Activated CD4-positive, alpha-beta T cell treated with anti-CD3 and anti-CD28 coated beads, Interleukin-2, Interleukin-6, amounts not matched to agents 100 ng/mL and 50 ng/mL, durations not matched to agents 16 hours and 8 hours (primary cell): Measurements from ENCODE around the gene LHX6.
A peak's percentile ranks its signal among the peaks of the same experiment; 100 is the strongest.

Experiments
- DNase-seq: peaks from one replicate; pipeline ENCODE4 v3.0.0-alpha.2; 2020

LHX6 gene

DNA sequence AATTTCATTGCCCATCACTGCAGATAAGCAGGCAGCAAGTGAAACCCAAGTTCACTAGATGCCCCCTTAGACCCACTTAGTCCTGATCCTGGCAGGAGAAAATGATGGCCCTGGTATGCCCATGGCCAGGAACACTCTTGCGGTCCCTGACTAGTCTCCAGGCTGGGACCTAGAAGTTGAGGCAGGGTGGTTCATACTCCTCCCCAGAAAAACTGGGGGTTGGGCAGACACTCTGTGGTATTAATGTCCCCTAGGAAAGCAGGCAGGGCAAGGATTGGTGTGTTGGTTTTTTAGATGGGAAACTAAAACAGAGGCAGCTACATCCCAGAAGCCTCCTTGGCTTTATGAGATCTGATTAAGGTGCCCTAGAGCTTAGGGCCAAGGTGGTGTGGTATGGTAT, 13.1 kb downstream of the LHX6 start:
- DNase-seq = no peak

GRCh38 chr9:122214507-122214906, 14.2 kb downstream of the LHX6 start:
- DNase-seq = no peak

DNA sequence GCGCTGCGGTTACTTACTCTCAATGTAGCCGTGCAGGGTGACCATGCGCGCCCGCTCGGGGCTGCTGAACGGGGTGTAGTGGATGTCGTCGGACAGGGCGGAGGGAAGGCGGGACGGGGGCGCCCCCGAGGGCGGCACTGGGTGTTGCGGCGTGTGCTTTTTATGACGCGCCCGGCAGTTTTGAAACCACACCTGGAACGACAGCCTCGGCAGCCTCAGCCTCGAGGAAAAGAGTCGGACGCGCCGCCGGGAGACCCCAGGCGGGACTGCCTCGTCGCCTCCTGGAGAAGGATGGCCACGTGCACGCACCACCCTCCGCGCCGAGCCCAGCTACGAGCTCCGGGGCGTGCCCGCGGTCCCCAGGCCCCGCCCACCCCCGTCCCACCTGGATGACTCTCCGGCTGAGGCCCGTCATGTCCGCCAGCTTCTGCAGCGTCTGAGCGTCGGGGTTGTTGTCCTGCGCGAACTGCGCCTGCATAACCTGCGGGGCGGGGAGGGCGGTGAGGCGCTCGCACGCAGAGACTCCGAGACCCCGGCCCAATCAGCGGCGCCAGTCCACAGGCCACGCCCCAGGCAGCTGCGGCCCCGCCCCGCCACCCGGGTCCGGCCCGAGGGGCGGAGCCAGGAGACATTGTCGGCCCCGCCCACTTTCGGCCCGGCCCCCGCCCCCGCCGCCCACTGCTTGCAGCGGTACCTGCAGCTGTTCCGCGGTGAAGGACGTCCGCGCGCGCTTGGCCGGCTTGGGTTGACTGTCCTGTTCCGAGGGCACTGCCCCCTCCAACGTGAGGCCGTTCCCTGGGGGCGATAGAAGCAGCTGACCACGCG, 15.0 kb downstream of the LHX6 start:
- peak; percentile 67 for DNase-seq

- no peak for DNase-seq
These were observed 15.6 kb downstream of the LHX6 start for GRCh38 chr9:122213102-122213588.

DNA sequence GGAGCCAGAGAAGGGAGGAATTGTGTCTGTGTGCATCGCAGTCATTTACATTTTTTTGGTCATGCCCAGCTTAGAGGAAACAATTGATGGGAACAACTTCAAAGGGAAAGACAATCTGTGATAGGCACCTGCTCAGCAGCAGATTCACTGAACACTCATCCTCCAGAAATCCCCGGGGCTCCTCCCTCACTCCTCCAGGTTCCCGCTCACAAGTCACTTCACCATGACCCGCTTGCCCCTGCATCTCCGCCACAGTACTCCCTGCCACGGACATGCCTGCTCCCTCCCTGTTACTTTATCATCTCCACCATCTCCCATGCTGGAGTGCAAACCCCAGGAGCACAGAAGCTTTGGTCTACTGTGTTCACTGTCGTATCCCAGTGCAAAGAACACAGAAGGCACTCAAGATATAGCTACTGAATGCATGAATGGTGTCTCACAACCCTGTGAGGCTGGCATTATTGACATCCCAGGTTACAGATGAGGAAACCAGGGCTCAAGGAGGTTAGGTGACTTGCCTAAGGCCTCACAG, 16.2 kb downstream of the LHX6 start:
- no peak for DNase-seq

GRCh38 chr9:122209451-122209850, 19.3 kb downstream of the LHX6 start:
- no peak for DNase-seq

DNA sequence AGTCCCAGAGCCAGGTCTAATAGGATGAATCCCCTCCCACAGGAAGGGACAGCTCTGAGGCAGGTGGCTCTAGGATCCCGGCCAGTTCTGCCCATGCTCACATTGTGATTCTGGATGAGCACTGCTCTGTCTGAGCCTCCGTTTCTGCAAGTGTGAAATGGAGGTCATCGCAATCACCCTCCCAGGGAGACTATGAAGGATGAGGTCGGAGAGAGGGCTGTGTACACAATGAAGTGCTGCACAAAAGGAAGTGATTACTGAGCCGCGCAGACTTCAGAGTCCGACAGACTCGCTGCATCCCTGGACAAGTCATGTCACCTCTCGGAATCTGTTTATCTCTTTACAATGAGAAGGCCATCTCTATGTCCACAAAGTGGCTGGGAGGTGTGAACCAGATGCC, 21.7 kb downstream of the LHX6 start:
- no peak for DNase-seq

DNA sequence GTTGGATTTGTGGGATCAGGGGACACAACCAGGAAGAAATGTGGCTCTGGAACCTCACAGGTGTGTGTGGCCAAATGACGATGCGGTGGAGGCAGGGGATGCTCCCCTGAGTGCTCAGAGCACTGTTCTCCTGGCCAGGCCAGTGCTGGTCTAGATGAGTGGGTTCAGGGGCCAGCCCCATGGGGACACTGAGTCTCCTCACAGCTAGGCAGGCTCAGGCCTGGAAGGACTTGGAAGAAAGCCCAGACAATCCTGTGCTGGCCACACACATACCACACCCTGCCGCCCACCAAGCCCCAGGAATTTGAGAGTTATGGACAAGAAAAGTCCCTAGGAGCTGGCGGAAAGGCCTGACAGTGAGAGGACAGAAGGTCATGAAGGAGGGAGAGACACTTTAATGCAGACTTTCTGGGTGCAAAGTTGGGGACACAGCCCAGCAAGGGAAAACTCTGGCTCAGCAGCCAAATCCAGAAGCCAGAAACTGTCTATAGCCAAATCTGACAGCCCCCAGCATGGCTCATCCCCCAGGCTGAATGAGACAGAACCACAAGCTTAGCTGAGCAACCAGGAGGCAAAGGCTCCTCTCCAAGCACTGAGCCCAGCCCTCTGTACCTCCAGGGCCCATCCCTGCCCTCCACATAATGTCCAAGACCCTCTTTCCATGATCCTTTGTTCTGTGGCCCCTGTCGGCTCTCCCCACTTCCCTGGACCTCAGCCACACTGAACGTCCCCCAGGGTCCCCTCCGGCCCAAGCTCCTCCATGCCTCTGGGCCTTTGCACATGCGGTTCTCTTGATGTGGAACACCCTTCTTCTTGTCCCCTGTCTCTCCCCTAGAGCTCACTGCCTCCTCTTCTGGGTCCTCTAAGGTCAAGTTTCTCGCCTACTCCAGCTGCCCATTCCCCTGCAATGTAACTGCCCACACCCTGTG, 22.4 kb downstream of the LHX6 start:
- no peak for DNase-seq

DNA sequence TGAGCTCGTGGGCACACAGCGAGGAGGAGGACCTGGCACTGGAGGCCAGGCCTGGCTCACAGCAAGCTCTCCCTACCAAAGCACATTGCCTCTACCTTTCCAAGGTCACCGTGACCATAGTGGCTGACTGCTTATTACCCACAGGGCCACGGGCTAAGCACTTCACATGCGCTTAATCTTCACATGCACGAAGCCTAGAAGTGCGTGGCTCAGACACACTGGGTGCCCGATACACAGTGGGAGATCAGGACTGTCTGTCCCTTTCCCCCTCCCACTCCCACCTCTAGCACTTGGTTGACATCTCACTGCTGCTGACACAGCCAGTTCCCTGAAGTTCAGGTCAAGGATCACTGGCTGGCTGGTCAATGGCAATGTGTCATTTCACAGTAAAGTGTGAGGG, 23.6 kb downstream of the LHX6 start:
- no peak for DNase-seq

DNA sequence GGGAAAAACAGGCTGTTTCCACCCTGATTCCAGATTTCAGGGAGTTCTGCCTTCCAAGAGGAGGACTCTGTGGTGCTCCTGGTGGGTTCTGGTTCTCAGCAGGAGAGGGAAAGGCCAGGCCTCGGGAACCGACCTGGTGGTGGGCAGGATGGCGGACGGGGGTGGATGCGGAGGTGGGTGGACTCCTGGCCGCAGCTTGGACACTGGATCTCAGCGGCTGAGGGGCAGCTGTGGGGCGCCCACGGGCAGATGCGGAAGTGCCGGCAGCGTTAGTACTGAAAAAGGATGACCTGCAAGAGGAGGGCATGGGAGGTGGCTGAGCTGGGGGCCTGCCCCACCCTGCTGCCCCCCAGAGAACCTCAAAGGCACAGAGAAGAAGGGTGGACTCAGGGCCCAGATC, 24.3 kb downstream of the LHX6 start:
- DNase-seq = no peak

DNA sequence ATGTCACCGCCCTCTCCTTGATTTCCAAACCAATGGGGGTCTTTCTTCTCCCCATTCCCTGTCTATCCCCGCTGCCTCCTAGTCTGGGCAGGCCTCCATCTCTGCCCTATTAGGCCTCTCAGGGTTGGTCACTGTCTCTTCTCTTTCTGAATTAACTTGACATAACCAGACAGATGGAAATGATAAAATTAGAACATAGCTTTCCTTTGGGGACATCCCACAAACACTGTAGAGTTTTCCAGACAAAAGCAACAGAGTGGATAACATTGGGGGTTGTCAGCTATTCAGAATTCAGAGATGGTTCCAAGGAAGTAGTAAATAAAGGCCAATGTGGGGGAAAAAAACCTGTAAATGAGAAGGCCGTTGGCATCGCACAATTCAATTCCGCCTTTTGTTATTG, 24.7 kb downstream of the LHX6 start:
- DNase-seq = no peak

DNA sequence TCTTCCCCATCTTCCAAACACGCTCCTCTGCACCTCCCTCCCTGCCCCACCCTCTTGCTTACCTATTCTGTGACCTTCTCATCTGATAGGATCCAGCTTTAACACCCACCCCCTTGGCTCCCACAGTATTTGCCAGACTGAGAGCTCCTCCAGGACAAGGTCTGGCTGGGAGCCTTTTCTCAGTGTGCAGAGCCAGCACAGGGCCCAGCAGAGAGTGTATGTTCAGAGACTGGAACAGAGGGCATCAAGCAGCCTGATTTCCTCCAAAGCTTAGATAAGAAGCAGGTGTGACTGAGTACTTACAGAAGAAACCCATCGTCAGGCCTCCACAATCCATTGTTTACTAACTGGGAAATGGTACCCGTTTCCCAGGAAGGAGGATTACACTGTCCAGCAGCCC, 26.6 kb downstream of the LHX6 start:
- no peak for DNase-seq

- peak; percentile 14 for DNase-seq
These were observed 27.1 kb downstream of the LHX6 start for GRCh38 chr9:122201641-122202040.

DNA sequence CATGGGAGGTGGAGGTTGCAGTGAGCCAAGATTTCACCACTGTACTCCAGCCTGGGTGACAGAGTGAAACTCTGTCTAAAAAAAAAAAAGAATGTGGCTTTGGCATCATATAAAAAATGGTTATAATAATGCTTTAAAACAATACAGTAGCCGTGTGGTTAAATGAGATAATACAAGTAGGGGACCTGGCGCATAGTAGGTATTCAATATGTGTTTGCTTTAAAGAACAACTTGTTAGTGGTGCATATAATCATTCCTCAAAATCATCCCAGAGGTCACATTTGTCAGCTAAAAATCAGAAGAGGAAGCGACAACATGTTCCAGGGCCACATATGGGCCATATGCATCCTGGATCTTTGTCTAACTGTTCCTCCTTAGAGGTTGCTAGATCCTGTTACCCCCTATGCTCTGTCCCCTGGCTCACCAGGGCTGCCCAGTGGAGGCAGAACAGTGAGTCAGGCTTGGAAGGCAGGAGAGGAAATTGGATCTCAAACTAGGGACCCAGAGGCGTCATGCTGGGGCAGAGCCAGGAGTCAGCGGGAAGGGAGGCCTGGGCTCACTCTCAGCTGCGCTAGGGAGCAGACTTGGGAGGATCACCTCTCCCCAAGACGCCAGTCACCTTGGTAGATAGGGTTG, 27.7 kb downstream of the LHX6 start:
- DNase-seq = no peak

DNA sequence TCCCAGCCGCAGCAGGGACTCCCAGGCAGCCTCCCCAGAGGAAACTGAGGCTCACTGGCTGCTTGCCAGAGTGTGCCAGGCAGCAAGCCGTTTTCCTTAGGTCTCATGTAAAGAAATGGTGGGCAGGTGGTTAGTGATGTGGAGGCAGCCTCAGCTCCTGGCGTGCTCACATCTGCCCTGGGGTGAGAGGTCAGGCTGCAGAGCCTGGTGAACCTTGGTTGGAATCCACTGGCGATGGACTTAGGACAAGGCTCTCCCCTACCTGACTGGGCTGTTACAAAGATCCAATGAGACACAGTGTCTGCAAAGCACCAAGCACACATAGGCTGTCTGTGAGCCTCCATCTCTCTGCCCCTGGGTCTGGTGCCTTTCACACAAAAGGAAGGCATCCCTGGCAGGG, 30.9 kb downstream of the LHX6 start:
- no peak for DNase-seq

GRCh38 chr9:122197426-122197825, 31.3 kb downstream of the LHX6 start:
- no peak for DNase-seq

GRCh38 chr9:122195875-122196274, 32.9 kb downstream of the LHX6 start:
- no peak for DNase-seq

GRCh38 chr9:122193651-122194050, 35.1 kb downstream of the LHX6 start:
- DNase-seq = no peak

- no peak for DNase-seq
These were observed 35.7 kb downstream of the LHX6 start for GRCh38 chr9:122192914-122193525.

- DNase-seq = no peak
These were observed 36.4 kb downstream of the LHX6 start for GRCh38 chr9:122192261-122192875.

DNA sequence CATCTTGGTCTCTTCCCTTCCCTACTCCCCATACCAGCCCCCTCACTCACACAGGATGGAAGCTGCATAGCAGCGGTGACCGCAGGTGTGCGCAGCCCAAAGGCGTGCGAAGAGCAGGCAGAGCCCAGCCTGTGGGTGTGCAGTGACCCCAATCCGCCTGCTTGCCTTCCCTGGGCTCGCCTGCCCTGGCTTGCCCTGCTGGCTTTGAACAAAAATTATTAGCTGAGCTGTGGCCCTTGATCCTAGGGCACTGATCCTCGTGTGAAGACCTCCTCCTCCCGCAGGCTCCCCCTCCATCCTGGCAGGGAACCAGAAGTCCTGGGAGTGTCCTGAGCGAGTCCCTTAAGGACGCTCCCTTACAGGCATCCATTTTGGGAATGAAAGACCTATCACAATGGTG, 37.2 kb downstream of the LHX6 start:
- no peak for DNase-seq
